H1 (cell line): ENCODE data around the gene SERTAD2. TPM values are rescaled to one million over a fixed set of nuclear protein-coding genes. Genes with fewer than 3 reads are reported as not detected.

Experiments
- NANOG ChIP-seq: IDR thresholded peaks from 2 replicates; pipeline ENCODE4 v1.6.1; 2011; ENCODE audit warnings: low read length, low read depth, mild to moderate bottlenecking, inconsistent platforms; ENCODE audit not compliant: insufficient read depth, poor library complexity, severe bottlenecking
- polyA plus RNA-seq, 7 experiments: library from polyadenylated mRNA; depleted of rRNA in 3 of 7; stranded (reverse) in 5 of 7; unstranded in 2 of 7; fragments of >200 nt in 5 of 7; fragments of 200-250 nt in 2 of 7; gene quantifications; 1 replicate in 5 of 7; 2 replicates in 1 of 7; 4 replicates in 1 of 7; pipeline versions ENCODE4 v1.2.1 to v1.2.3, GENCODE V29; 2011 to 2013; ENCODE audit warnings: missing spikeins in 2 of 7, mixed read lengths in 2 of 7
- total RNA-seq: library from RNA; stranded (reverse); fragmentation: NEBNext Ultra II Directional; extraction: Animal tissue kit (Norgen Biotek cat#: 25700); gene quantifications from 2 replicates; pipeline ENCODE4 v1.2.1, GENCODE V29; 2021

The SERTAD2 gene
- total and polyA plus RNA-seq, 2 of the 8 experiments (the other 6 are each of a cell fraction or from before 2014, with no cell fraction given): 2.9 to 4.5 TPM

DNA sequence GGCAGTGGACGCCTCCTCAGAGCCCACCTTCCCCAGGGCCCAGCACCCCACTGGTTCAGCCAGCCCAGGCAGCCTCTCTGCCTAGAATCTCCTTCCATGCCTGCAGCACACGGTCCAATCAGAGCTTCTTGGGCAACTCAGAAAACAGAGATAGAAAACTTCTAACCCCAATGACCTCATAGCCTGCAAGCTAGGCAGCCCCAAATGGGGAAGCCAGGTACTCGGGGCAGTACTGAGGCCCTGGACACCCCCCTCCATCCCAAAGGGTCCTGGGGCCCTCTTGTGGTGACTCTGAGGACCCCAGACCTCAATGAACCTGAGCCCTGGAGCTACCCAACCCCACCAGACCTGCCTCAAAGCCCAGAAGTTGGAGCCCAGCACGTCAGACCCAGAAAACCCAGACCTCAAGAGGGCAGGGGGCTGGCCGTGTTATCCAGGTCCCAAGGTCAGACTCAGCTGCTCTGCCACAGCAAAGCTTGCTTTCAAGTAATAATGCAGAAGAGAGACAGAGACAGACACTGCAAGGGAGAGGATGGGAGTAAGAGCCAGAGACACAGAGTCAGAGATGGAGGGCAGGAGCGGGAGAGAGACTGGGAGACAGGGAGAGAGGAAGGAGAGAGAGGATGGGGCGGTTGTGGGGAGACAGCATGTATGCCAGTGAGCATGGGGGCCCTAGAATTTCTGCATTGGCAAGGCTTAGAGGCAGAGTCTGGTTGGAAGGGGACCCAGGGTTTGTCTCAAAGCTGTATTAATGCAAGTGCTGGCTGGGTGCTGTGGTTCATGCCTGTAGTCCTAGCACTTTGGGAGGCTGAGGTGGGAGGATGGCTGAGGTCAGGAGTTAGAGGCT, 28.2 kb downstream of the SERTAD2 start (continued):
- no peak for TF ChIP-seq NANOG
- TF ChIP-seq, all 59 proteins: peak for 2
